GM18519 (cell line): ENCODE measurements around the gene MAN2A2.

Experiments
- ATAC-seq: cut with Tn5 transposase; IDR thresholded peaks from one replicate; pipeline ENCODE4 v1.9.1; 2021; ENCODE audit warnings: mild to moderate bottlenecking, moderate library complexity; ENCODE audit not compliant: unreplicated experiment, low FRiP score

The MAN2A2 gene

GRCh38 chr15:90934949-90935751 lies 32.0 kb downstream of the MAN2A2 start, which contains the start of gene UNC45A:
TSS of gene UNC45A (plus strand) at chr15:90935285. CDS start at chr15:90935325, 40 bp downstream.
- peak; percentile 50 for ATAC-seq

DNA sequence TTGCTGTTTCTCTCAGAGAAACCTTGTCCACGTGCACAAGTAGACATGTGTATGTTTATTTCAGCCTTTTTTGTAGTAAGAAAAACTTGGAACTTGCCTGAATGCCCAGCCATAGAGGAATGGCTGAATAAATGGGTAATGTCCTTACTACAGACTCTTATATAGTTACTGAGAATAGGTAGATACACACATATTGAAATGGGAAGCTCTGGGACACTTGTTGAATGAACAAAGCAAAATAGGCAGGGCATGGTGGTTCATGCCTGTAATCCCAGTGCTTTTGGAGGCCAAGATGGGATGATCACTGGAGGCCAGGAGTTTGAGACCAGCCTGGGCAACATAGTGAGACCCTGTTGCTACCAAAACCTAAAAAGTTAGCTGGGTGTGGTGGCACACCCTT lies 33.7 kb downstream of the MAN2A2 start:
- ATAC-seq: no peak

- no peak for ATAC-seq
Measured at GRCh38 chr15:90938261-90938660, 35.2 kb downstream of the MAN2A2 start.

DNA sequence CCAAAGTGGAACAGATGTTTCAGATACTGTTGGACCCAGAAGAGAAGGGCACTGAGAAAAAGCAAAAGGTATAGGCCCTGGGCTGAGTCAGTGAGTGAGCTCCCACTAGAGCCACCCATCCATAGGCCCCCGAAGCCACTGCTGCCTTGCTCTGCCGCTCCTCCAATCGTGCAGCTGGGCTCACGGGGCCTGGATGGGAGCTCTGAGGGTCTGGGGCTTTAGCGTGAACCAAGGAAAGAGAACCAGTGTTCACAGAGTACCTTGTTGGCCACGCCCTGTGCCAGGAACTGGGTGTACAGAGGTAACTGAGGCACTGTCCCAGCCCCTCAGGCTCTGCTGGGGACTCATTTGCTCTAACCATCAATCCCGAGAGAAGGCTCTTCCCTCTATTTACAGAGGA lies 36.7 kb downstream of the MAN2A2 start:
- no peak for ATAC-seq

DNA sequence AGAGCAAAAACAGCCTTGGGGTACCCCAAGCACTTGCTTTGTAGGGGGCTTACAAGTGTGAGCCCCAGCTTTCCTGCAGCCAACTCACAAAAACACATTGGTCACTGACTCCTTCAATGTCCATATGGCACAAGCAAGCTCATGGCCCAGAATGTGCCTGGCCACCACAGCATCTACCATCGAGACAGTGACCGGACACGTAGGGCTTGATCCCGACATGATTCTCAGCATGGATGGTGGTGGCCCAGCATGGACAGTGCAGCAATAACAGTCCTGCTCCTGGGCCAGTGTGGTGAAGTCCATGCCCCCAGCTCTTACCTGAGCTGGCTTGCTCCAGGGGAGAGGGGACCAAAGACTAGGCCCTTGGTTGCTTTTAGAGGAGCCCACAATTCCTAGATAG lies 37.9 kb downstream of the MAN2A2 start:
- ATAC-seq: no peak

DNA sequence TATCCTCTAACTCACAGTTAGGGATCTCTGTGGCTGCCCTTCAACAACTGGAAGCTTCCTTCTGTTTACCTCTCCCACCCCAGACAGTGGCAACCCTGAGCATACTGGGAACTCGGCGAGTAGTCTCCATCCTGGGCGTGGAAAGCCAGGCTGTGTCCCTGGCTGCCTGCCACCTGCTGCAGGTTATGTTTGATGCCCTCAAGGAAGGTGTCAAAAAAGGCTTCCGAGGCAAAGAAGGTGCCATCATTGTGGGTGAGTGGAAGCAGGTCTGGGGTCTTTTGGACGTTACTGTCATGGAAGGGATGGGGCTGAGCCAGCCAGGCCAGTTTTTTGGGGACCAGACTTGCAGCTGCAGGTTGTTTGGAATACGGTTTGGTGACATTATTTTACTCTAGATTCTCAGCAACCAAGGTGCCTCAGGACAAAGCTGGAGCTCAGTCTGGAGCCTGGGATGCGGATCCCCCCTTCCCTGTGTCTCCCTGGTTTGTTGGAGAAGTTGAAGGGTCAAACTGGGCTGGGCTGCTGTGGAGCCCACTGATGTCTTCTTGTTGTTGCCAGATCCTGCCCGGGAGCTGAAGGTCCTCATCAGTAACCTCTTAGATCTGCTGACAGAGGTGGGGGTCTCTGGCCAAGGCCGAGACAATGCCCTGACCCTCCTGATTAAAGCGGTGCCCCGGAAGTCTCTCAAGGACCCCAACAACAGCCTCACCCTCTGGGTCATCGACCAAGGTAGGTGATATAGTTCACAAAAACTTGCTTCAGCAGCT lies 39.4 kb downstream of the MAN2A2 start:
- ATAC-seq: no peak

- ATAC-seq: no peak
Measured at GRCh38 chr15:90945091-90945490, 42.0 kb downstream of the MAN2A2 start.

GRCh38 chr15:90946538-90946937 lies 43.4 kb downstream of the MAN2A2 start:
- no peak for ATAC-seq

GRCh38 chr15:90946941-90947576 lies 44.0 kb downstream of the MAN2A2 start:
- no peak for ATAC-seq

- ATAC-seq: no peak
Measured at GRCh38 chr15:90947577-90948357, 44.7 kb downstream of the MAN2A2 start.

- ATAC-seq: no peak
Measured at GRCh38 chr15:90948506-90948905, 45.4 kb downstream of the MAN2A2 start.

GRCh38 chr15:90949979-90950675 lies 47.0 kb downstream of the MAN2A2 start:
- ATAC-seq: no peak

DNA sequence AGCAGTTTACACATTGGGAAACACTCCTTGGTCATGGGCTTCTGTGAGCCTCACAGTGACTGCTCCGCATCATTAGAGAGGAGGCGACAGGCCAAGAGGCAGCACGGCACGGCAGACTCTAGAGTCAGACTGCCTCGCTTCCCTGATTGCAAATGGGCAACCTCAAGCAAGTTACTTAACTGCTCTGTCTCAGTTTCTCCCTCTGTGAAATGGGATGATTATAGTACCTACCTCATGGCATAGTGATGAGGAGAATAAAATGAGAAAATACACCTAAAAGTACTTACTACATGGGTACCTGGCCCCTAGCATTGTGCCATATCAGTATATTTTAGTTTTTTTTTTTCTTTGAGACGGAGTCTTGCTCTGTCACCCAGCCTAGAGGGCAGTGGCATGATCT lies 47.6 kb downstream of the MAN2A2 start:
- no peak for ATAC-seq

GRCh38 chr15:90952901-90953677 lies 50.0 kb downstream of the MAN2A2 start:
- ATAC-seq: no peak

DNA sequence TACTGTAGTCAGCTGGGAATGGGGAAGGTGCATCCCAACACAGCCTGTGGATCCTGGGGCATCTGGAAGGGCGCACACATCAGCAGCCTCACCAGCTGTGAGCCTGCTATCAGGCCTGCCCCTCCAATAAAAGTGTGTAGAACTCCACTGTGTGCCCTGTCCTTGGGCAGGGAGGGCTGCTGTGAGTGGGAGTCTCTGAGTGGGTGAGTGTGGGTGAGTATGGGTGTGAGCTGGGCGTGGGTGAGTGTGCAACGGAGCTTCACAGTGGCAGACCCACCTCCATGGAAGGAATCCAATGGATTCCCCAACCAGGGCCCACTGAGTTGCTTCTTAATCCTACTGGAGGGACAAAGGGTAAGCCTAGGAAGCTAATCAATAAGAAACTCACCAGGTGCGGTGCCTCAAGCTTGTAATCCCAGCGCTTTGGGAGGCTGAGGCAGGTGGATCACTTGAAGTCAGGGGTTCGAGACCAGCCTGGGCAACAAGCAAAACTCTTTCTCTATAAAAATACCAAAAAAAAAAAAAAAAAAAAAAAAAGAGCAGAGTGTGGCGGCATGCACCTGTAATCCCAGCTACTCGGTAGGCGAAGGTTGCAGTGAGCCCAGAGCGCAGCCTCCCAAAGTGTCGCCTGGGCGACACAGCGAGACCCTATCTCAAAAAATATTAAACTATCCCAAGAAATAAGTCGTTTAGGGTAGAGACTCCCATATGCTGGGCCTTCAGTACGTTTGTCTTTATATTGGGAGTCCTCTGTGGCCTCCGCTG lies 51.0 kb downstream of the MAN2A2 start:
- ATAC-seq: no peak

GRCh38 chr15:90954712-90955623 lies 51.9 kb downstream of the MAN2A2 start, which contains the start of gene RCCD1:
TSS of gene RCCD1 (plus strand) at chr15:90954884. CDS start at chr15:90956735, 1,851 bp downstream.
- ATAC-seq: peak; percentile 78

- ATAC-seq: no peak
Measured at GRCh38 chr15:90955624-90956273, 52.6 kb downstream of the MAN2A2 start.
